GM19351 (cell line): ENCODE data around the gene FAM90A26.
"Not testable (repeated sequence)": the region's sequence is repeated elsewhere in the genome, so short reads cannot be mapped to it uniquely, and the experiment has no call there.

ENCODE experiments used
- ATAC-seq: cut with Tn5 transposase; IDR thresholded peaks from one replicate; pipeline ENCODE4 v1.9.1; 2021; ENCODE audit warnings: mild to moderate bottlenecking, moderate library complexity; ENCODE audit not compliant: unreplicated experiment

Gene FAM90A26

GRCh38 chr4:9169791-9170459 lies at the start of gene FAM90A26:
Gene FAM90A26 (plus strand): TSS chr4:9170409. CDS start chr4:9173173, 2,764 bp downstream.
- ATAC-seq, result not testable (repeated sequence)

DNA sequence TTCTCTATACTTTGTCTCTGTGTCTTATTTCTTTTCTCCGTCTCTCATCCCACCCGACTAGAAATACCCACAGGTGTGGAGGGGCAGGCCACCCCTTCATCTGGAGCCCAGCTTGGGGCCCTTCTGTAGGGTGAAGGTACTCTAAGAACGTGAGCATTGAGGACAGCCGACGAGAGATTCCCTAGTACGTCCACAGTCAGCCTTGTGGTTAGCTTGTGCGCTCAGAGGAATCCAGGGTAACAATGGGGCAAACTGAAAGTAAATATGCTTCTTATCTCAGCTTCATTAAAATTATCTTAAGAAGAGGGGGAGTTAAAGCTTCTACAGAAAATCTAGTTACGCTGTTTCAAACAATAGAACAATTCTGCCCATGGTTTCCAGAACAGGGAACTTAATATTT lies 47.5 kb upstream of the FAM90A26 start:
- not testable (repeated sequence) for ATAC-seq

- not testable (repeated sequence) for ATAC-seq
These were observed 46.6 kb upstream of the FAM90A26 start for GRCh38 chr4:9123572-9124007.

GRCh38 chr4:9125601-9126161 lies 44.5 kb upstream of the FAM90A26 start:
- ATAC-seq, result not testable (repeated sequence)

DNA sequence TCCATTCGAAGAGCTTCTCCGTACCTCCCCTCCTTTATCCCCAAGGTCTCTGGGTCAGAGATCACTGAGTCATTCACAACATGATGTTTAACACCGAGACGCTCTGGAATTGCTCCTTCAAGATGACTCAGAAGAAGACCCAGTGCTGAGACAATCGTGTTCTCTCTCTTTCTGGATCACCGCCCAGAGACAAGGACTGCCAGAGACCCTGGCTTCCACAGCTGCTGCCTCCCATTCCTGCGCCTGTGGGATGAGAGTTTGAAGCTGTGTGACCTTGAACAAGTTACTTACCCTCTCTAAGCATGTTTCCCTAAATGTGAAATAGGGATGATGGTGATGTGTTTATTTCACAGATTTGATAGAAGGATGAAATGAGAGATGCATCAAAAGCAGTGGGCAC lies 38.8 kb upstream of the FAM90A26 start:
- not testable (repeated sequence) for ATAC-seq

DNA sequence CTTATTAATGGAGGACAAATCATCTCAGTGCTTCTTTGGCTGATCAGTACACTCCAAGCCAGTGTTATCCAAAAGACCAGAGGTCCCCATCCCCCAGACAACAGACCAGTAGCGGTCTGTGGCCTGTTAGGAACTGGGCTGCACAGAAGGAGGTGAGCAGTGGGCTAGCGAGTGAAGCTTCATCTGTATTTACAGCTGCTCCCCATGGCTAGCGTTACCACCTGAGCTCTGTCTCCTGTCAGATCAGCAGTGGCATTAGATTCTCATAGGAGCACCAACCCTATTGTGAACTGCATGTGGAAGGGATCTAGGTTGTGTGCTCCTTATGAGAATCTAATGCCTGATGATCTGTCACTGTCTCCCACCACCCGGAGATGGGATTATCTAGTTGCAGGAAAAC lies 37.4 kb upstream of the FAM90A26 start:
- not testable (repeated sequence) for ATAC-seq

- ATAC-seq, result not testable (repeated sequence)
These were observed 36.2 kb upstream of the FAM90A26 start for GRCh38 chr4:9134011-9134410.

- not testable (repeated sequence) for ATAC-seq
These were observed 35.7 kb upstream of the FAM90A26 start for GRCh38 chr4:9134556-9134955.

DNA sequence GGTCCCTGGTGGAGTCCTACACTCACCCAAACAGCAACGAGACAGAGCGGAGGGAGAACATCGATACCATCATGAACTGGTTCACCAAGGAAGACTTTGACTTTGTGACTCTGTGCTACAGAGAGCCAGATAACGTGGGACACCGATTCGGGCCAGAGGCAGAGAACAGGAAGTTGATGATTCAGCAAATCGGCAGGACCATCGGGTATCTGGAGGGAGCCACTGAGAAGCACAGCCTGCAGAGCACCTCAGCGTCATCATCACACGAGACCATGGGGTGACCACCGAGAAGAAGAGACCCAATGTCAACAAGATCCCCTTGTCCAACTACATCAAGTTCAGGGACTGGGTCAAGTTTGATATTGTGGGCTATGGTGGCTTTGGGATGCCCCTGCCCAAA lies 29.2 kb upstream of the FAM90A26 start:
- not testable (repeated sequence) for ATAC-seq

GRCh38 chr4:9142786-9143185 lies 27.4 kb upstream of the FAM90A26 start:
- not testable (repeated sequence) for ATAC-seq

GRCh38 chr4:9143421-9144080 lies 26.7 kb upstream of the FAM90A26 start:
- ATAC-seq, result no peak

- ATAC-seq, result no peak
These were observed 23.2 kb upstream of the FAM90A26 start for GRCh38 chr4:9146967-9147366.

GRCh38 chr4:9147368-9147767 lies 22.8 kb upstream of the FAM90A26 start:
- not testable (repeated sequence) for ATAC-seq

DNA sequence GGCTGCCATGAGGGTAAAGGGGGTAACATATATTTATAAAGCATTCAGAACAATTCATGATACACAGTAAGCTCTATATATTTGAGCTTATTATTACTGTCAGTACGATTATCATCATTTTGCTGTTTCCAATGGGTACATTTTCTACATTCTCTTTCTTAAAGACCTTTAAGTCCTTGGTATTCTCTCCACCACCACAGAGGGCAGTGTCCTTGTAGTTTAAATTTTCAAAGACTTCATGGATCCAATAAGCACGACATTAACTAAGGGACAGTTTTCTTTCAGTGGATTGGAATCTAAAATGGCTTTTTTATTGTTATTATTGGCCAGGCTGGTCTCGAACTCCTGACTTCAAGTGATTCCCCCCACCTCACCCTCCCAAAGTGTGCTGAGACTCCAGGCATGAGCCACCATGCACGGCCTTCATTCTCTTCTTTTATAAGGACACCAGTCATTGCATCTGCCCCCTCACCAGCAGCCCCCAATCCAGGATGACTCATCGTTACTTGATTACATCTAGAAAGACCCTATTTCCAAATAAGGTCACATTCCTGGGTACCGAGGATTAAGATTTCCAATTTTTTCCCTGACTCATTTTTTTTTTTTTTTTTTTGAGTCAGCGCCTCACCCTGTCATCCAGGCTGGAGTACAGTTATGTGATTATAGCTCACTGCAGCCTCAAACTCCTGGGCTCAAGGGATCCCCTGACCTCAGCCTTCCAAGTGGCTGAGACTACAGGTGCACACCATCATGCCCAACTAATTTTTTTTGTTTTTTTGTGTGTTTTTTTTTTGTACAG lies 21.4 kb upstream of the FAM90A26 start:
- ATAC-seq, result not testable (repeated sequence)

DNA sequence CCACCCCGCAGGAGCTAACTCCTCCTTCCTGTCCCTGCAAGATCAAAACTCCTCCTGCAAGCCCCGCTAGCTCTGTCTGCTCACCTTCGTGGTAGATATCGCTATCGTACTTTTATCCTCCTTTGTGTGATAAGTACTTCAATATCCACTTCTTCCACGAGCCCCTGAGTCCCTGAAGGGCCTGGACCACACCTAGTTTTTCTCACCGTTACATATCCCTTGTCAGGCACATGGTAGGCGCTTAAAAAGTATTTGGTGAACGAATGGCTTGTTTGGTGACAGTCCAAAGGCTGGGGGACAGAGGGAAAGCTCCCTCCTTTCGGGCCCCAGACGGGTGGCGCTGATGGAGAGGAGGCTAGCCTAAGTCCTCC lies 18.4 kb upstream of the FAM90A26 start:
- not testable (repeated sequence) for ATAC-seq

GRCh38 chr4:9152180-9153007 lies 17.8 kb upstream of the FAM90A26 start:
- not testable (repeated sequence) for ATAC-seq

DNA sequence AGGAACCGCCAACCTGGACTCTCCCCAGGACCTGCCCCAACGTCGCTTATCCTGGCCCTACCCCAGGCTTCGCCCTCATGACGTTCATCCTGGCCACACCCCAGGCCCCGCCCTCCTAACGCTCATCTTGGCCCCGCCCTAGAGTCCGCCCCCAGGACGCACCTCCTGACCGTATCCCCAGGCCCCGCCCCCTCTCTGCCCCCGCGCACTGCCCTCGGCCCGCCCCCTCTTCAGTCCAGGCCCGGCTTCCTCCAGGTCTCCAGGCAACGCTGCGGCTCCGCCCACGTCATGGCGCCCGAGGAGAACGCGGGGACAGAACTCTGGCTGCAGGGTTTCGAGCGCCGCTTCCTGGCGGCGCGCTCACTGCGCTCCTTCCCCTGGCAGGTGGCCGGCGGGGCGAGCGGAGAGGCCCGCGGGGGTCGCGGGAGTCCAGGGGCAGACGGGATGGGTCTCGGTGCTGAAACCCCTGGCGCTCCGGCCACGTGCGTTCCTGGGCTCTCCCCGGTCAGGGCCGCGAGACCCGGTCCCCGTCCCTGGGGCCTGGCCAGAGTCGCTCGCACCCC lies 17.1 kb upstream of the FAM90A26 start:
- ATAC-seq, result not testable (repeated sequence)

- ATAC-seq, result not testable (repeated sequence)
These were observed 16.5 kb upstream of the FAM90A26 start for GRCh38 chr4:9153571-9154157.

DNA sequence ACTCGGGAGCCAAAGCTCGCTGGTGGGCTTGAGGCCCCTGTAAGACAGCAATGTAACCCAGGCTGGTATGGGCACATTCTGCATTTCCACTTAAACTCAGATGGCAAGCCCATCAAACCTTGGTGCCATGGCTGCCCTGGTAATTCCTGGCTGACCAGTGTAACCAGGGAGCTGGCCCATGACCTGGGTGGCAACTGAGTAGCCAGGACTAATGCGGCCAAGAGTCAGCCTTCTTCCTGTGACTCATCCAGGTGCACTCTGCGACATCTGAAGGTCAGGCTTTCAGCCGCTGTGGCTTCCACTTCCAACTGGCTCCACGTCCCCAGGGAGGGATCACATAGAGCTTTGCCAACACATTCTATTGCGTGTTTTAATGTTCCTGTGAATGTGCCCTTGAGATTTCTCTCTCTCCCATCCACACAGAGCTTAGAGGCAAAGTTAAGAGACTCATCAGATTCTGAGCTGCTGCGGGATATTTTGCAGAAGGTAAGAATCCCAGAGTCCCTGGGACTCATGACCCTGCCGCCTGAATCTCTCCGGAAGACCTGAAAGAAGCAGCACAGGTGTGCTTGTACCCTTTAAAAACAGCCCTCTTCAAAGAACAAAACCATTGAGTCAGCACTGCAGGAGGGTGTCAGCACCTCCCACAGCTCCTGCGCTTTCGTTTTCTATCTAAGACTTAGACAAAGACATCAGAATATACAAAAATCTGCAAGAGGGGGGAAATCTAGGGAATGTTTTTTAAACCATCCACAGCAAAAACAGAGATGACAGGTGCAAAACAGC lies 14.9 kb upstream of the FAM90A26 start:
- ATAC-seq, result not testable (repeated sequence)
